ENCODE results near the gene TMEM163.
A peak's percentile ranks its signal among the peaks of the same experiment; 100 is the strongest.

Gene TMEM163

DNA sequence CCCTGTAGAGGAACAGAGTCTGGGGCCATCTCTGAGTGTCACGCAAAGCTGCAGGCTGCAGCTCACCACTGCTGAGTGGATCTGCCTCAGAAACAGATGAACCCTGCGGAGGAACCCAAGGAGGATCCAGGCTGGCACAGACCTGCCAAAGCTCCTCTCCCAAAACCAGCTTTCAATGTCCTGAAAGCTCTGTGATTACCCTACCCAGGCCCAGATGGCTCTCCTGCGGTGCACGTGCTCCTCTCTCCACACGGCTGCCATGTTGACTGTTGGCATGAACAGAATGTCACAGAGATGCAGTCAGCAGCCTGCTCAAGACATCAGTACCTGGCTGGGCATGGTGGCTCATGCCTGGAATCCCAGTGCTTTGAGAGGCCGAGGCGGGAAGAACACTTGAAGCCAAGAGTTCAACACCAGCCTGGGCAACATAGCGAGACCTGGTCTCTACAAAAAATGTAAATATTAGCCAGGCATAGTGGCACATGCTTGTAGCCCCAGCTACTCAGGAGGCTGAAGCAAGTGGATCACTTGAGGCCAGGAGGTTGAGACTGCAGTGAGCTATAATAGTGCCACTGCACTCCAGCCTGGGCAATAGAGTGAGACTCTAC, 248.1 kb downstream of the TMEM163 start:
- DNase-seq, result no peak

GRCh38 chr2:134469516-134470115, 249.2 kb downstream of the TMEM163 start:
- no peak for DNase-seq

DNA sequence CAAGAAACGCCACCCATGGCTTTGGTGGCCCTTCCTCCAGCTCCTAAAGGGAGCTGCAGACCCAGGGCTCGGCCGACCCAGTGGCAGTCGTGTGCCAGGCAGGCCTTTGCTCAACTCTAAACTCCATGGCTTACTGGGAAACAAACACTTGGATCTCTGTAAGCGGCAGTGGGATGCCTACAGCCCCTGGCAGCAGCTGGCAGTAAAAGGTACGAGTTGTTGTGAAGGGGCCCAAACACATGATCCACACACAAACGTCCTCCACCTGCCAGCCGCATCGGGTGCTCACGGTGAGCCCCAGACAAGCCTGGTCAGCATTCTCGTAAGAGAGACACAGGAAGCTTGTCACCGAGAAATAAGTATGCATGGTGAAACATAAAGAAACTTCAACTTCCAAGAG, 250.0 kb downstream of the TMEM163 start:
- no peak for DNase-seq

GRCh38 chr2:134468164-134468563, 250.6 kb downstream of the TMEM163 start:
- no peak for DNase-seq

GRCh38 chr2:134466141-134466540, 252.7 kb downstream of the TMEM163 start:
- DNase-seq, result peak; percentile 6

GRCh38 chr2:134465228-134466105, 253.3 kb downstream of the TMEM163 start:
- DNase-seq, result no peak

DNA sequence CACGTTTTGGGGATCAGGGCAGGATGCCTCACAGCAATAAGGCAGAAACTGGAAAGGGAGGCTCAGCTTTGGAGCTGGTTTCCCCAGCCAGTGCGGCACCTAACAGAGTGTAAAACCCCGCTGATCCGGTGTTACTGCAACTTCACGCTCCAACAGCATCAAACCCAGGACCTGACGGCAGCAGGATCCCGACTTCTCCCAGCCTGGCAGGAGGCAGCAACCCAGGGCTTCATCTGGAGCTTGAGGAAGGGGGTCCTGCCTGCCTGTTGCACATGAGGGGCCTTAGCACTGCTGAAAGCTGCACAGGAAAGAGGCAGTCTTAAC, 255.1 kb downstream of the TMEM163 start:
- no peak for DNase-seq

DNA sequence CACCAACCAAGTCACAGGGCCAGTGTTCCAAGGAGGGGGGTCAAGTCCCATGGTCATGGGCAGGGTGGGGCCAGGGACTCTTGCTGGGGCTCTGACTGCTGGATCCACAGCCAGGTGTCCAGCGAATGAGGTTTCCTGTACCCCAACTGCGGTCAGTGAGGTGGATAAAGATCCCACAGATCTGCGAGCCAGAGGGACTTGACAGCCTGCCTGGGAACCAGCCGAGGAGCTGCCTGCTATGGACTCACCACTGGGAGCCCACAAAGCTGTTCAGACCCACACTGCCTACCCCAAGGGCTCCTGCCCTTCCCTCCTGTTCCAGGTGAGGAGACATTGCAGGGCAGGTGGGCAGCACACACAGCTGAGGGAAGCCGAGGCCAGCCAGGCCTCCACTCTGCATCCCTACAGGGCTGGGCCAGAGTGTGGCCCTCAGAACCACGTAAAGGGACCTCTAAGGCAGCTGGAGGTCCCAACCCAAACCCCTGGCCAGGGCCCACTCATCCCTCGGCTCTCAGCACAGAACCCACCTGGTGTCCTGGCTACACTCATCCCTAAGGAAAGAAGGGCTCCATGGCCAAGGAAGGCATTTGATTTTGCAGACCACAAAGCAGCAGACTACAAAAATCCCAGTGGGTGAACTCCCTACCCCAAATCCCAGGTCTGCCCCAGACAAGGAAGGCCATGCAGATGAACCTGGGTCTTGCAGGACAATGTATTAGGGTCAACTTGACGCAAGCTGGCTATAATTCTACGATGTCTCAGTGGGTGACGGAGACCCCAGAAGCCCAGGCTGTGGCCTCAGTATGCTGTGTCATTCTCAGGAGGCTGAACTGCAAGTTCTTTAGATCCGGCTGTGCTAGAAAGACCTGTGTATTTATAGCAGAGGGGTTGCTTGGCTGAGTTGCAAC, 255.8 kb downstream of the TMEM163 start:
- no peak for DNase-seq

GRCh38 chr2:134462275-134462674, 256.5 kb downstream of the TMEM163 start:
- DNase-seq, result no peak

- DNase-seq, result no peak
Measured at GRCh38 chr2:134461511-134461910, 257.3 kb downstream of the TMEM163 start.

DNA sequence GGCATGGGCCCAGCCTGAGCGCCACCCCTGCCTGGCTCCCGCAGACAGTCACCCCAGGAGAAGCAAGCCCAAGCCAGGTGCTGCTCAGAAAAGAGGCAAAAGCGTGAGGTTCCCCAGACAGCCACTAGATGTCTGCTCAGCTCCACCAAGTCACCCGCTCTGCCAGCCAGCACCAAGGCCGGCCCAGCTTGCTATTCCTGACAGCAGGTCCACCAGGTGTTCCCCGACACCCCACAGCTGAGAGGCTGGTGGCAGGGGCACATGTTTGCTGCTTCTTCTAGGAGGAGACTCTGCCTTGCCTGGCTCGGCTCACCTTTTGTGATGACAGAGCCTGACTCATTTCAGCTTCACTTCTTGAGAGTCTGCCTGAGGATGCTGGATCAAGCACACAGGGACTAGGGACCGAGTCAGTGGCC, 258.2 kb downstream of the TMEM163 start:
- DNase-seq, result peak; percentile 28

DNA sequence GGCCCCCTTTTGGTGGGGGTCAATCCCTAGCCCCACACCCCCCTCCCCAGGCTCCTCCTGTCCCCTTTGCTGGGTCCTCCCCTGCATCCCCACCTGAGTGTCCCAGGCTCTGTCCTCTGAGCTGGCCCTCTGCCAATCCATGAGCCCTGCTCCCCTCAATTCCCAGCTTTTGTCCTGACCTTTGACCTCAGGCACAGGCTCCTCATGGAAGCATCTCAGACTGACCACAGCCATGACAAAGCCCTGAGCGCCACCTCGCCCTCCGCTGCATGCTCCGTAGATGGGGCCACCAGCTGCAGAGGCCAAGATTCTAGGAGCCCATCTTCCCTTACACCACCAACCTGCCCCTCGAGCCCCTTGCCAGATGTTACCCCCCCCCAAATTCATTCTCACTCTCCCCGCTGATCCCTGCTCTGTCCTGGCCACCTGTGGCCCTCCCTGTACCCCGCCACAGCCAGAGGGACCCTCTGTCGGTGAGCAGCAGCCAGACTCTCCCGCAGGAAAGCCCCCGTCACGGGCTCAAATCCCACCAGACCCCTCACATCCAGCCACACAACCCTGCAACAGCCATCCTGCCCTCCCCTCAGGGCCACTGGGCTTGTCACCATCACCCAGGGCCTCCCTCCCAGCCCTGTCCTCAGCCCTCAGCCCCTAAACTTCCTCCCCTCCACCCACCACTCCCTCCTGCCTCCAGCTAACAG, 258.9 kb downstream of the TMEM163 start:
- no peak for DNase-seq

DNA sequence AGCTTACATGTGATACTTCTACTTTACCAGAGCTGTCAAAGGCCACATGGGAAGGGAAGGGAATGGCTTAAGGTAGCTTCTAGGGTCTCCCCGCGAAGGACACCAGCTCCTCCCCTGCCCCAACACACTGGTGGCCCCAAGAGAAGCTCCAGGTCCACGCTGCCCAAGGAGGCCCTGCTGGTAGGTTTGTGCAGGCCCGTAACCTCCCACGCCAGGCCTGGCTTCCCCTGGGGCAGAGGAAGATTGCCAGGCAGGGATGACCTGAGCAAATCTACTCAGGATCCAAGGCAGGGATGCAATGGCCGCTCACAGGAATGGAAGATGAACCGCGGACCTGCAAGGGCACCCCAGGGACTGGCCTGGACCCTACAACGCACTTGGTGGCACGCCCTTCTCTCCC, 259.9 kb downstream of the TMEM163 start:
- DNase-seq, result no peak

- no peak for DNase-seq
Measured at GRCh38 chr2:134458473-134458853, 260.3 kb downstream of the TMEM163 start.

DNA sequence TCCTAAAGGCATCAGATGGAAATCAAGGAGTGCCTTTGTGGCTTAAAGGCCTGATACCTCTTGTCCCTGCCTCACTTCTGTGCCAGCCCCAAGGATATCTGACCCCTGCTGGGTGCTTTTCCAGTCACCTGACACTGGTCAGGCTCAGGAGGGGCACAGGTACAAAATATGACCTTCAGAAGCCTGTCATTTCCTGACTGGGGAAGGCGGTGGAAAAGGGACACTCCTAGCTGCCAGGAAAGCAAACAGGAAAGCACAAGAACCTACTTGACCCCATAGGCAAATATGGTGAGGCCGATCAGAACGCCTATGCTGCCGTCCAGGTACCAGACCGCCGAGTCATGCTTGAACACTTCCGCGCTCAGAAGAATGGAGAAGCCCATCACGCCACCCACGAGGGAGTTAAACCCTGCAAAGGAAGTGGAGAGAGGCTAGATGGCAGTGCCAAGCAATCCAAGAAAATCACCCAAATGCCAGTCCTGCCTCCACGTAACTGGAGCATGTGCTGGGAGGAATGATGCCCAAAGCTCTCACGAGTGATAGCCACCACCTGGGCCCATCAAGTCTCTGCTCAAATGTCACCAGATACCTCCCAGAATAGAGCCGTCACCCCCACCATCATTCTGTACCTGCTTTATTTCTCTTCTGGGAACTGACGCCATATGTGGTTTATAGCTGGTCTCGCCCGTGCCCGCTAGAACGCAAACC, 260.9 kb downstream of the TMEM163 start:
- DNase-seq, result no peak

GRCh38 chr2:134457353-134457752, 261.4 kb downstream of the TMEM163 start:
- no peak for DNase-seq

GRCh38 chr2:134455426-134455825, 263.4 kb downstream of the TMEM163 start:
- DNase-seq, result no peak

- DNase-seq, result no peak
Measured at GRCh38 chr2:134454931-134455330, 263.9 kb downstream of the TMEM163 start.

DNA sequence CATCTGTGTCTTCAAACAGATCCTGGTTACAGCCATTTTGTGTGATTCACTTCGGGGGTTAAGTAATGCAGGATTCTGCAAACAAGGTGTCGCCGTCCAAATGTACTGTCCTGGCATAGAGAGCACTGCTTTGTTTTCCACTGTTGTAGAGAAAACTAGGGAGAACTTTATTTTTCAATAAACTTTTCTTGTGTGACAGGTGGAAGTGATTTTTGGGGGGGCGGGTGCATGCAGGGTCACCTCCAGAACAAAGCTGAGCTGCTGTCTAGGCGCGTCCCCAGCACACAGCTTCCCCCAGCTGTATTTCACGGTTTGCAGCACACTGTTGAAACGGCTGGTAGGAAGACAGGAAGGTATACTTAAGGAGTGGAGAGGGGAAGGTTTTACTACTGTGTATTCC, 264.4 kb downstream of the TMEM163 start:
- no peak for DNase-seq

DNA sequence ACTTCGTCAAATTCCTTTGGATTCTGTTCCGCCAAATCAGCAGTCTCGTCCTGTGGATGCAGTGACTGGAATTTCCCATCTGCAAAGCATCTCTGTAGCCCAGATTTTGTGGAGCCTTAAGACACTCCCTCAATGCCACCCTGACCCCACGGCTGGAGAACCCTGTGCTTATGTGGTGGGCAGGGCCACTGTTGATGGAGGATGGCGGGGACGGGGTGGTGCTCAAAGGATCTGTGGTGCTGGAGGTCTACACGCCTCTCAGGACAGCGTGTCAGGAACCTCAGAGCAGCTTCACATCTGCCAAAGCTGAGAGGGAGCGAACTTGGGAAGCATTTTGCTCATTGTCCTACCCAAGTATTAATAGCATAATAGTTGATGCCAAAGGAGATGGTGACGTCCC, 264.8 kb downstream of the TMEM163 start:
- DNase-seq, result no peak

GRCh38 chr2:134453476-134453875, 265.3 kb downstream of the TMEM163 start:
- DNase-seq, result no peak

Data from NCI-H524 treated with DMSO at 0.1 percent for 48 hours (cell line).